GM23338 (cell line): ENCODE measurements around the gene YBX2.

Source experiments
- EZH2 ChIP-seq: fragments of 200-600 bp; sonication (generic); IDR thresholded peaks from one replicate; pipeline ENCODE4 v1.8.0; 2017; ENCODE audit warnings: antibody characterized with exemption, mild to moderate bottlenecking, low read depth; ENCODE audit not compliant: unreplicated experiment
- POLR2AphosphoS5 ChIP-seq: IDR thresholded peaks from 2 replicates; pipeline ENCODE4 v1.6.1; 2016; ENCODE audit warnings: antibody characterized with exemption, low read depth
- ZNF114 ChIP-seq: fragments of 250-450 bp; sonication (Bioruptor Pico); IDR thresholded peaks from 2 replicates; pipeline ENCODE4 v1.5.0; 2020; ENCODE audit warnings: mild to moderate bottlenecking, moderate library complexity
- TF ChIP-seq, protein P1 (sequence below): IDR thresholded peaks from one replicate; pipeline ENCODE4 v1.6.1; 2018; ENCODE audit warnings: antibody characterized with exemption; ENCODE audit not compliant: unreplicated experiment
- TF ChIP-seq, protein P2 (sequence below), 2 experiments: fragments of 200-600 bp in 1 of 2; sonication (generic) in 1 of 2; conservative IDR thresholded peaks; 2 replicates each; pipeline versions ENCODE4 v1.5.1 to v1.6.1; 2016 to 2017; ENCODE audit warnings: antibody characterized with exemption in 2 of 2, low read depth in 2 of 2, mild to moderate bottlenecking in 2 of 2, moderate library complexity in 1 of 2
- TF ChIP-seq, protein P3 (sequence below): IDR thresholded peaks from 2 replicates; pipeline ENCODE4 v1.6.1; 2016; ENCODE audit warnings: antibody characterized with exemption

DNA sequence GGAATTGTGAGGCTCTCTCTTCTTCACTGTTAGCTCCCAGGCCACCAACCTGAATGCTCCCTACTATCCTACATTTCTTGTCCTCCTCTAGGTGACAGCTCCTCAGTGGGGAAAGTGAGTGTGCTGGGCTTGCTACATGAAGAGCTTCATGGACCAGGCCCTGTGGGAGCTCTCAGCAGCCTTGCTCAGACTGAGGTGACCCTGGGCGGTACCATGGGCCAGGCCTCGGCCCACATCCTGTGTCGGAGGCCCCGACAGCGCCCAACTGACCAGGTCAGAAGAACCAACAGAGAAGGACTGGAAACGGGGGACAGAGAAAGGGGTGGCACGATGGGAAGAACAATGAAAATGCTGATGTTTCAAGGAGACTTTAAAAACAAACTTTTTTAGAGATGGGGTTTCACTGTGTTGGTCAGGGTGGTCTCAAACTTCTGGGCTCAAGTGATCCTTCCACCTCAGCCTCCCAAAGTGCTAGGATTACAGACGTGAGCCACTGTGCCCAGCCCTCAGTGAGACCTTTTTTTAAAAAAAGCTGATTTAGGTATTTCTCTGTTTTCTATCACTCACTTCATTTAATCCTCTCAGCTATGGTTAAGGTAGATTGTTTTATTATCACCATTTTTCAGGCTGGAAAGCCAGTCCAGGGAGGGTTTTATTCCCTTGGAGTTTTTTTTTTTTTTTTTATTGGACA is 37.5 kb downstream of the YBX2 start:
- TF ChIP-seq, protein P1, sequence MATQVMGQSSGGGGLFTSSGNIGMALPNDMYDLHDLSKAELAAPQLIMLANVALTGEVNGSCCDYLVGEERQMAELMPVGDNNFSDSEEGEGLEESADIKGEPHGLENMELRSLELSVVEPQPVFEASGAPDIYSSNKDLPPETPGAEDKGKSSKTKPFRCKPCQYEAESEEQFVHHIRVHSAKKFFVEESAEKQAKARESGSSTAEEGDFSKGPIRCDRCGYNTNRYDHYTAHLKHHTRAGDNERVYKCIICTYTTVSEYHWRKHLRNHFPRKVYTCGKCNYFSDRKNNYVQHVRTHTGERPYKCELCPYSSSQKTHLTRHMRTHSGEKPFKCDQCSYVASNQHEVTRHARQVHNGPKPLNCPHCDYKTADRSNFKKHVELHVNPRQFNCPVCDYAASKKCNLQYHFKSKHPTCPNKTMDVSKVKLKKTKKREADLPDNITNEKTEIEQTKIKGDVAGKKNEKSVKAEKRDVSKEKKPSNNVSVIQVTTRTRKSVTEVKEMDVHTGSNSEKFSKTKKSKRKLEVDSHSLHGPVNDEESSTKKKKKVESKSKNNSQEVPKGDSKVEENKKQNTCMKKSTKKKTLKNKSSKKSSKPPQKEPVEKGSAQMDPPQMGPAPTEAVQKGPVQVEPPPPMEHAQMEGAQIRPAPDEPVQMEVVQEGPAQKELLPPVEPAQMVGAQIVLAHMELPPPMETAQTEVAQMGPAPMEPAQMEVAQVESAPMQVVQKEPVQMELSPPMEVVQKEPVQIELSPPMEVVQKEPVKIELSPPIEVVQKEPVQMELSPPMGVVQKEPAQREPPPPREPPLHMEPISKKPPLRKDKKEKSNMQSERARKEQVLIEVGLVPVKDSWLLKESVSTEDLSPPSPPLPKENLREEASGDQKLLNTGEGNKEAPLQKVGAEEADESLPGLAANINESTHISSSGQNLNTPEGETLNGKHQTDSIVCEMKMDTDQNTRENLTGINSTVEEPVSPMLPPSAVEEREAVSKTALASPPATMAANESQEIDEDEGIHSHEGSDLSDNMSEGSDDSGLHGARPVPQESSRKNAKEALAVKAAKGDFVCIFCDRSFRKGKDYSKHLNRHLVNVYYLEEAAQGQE = no peak
- TF ChIP-seq, protein P2, sequence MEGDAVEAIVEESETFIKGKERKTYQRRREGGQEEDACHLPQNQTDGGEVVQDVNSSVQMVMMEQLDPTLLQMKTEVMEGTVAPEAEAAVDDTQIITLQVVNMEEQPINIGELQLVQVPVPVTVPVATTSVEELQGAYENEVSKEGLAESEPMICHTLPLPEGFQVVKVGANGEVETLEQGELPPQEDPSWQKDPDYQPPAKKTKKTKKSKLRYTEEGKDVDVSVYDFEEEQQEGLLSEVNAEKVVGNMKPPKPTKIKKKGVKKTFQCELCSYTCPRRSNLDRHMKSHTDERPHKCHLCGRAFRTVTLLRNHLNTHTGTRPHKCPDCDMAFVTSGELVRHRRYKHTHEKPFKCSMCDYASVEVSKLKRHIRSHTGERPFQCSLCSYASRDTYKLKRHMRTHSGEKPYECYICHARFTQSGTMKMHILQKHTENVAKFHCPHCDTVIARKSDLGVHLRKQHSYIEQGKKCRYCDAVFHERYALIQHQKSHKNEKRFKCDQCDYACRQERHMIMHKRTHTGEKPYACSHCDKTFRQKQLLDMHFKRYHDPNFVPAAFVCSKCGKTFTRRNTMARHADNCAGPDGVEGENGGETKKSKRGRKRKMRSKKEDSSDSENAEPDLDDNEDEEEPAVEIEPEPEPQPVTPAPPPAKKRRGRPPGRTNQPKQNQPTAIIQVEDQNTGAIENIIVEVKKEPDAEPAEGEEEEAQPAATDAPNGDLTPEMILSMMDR (conservative IDR thresholded peaks at IDR 0.05; ENCODE audit: low read depth in 2 of 2) = no peak
- TF ChIP-seq, protein P3, sequence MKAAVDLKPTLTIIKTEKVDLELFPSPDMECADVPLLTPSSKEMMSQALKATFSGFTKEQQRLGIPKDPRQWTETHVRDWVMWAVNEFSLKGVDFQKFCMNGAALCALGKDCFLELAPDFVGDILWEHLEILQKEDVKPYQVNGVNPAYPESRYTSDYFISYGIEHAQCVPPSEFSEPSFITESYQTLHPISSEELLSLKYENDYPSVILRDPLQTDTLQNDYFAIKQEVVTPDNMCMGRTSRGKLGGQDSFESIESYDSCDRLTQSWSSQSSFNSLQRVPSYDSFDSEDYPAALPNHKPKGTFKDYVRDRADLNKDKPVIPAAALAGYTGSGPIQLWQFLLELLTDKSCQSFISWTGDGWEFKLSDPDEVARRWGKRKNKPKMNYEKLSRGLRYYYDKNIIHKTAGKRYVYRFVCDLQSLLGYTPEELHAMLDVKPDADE = no peak
- TF ChIP-seq POLR2AphosphoS5 (no peak), EZH2 (no peak), ZNF114 (no peak)
